Activated CD4-positive, alpha-beta T cell treated with anti-CD3 and anti-CD28 coated beads, Interleukin-2, Interleukin-4, amounts not matched to agents 100 ng/mL and 50 ng/mL, durations not matched to agents 16 hours and 8 hours (primary cell): Measurements from ENCODE around the gene WNT5B.
"Not testable (repeated sequence)": the region's sequence is repeated elsewhere in the genome, so short reads cannot be mapped to it uniquely, and the experiment has no call there.

Experiments
- DNase-seq: peaks from one replicate; pipeline ENCODE4 v3.0.0-alpha.2; 2020; ENCODE audit warnings: low spot score

The WNT5B gene

GRCh38 chr12:1691123-1692007, 62.3 kb downstream of the WNT5B start:
- DNase-seq: peak; percentile 20

GRCh38 chr12:1692226-1692625, 63.2 kb downstream of the WNT5B start:
- no peak for DNase-seq

GRCh38 chr12:1692895-1693610, 64.0 kb downstream of the WNT5B start:
- DNase-seq: no peak

GRCh38 chr12:1695097-1695496, 66.1 kb downstream of the WNT5B start:
- DNase-seq: not testable (repeated sequence)

GRCh38 chr12:1695886-1696670, 67.0 kb downstream of the WNT5B start:
- no peak for DNase-seq

- no peak for DNase-seq
Observed at GRCh38 chr12:1696800-1697199, 67.8 kb downstream of the WNT5B start.
